HG03135 (cell line): Measurements from ENCODE around the gene CCDC178.
"Not testable (repeated sequence)": the region's sequence is repeated elsewhere in the genome, so short reads cannot be mapped to it uniquely, and the experiment has no call there.

Experiments
- ATAC-seq: cut with Tn5 transposase; IDR thresholded peaks from one replicate; pipeline ENCODE4 v1.9.1; 2021; ENCODE audit warnings: mild to moderate bottlenecking, moderate library complexity; ENCODE audit not compliant: unreplicated experiment

CCDC178 gene

GRCh38 chr18:33022370-33022769 lies 418.2 kb downstream of the CCDC178 start:
- no peak for ATAC-seq

- no peak for ATAC-seq
These were observed 419.6 kb downstream of the CCDC178 start for GRCh38 chr18:33020877-33021276.

- ATAC-seq = no peak
These were observed 426.3 kb downstream of the CCDC178 start for GRCh38 chr18:33014060-33014796.

- ATAC-seq = no peak
These were observed 430.4 kb downstream of the CCDC178 start for GRCh38 chr18:33010149-33010548.

GRCh38 chr18:32998921-32999320 lies 441.6 kb downstream of the CCDC178 start:
- no peak for ATAC-seq

GRCh38 chr18:32998285-32998684 lies 442.2 kb downstream of the CCDC178 start:
- no peak for ATAC-seq

GRCh38 chr18:32983721-32984120 lies 456.8 kb downstream of the CCDC178 start:
- no peak for ATAC-seq

GRCh38 chr18:32980896-32981295 lies 459.6 kb downstream of the CCDC178 start:
- no peak for ATAC-seq

- no peak for ATAC-seq
These were observed 465.0 kb downstream of the CCDC178 start for GRCh38 chr18:32975501-32975900.

GRCh38 chr18:32975163-32975436 lies 465.4 kb downstream of the CCDC178 start:
- ATAC-seq = no peak

- ATAC-seq = peak; percentile 81
These were observed 465.9 kb downstream of the CCDC178 start for GRCh38 chr18:32974421-32975162.

- no peak for ATAC-seq
These were observed 472.3 kb downstream of the CCDC178 start for GRCh38 chr18:32968248-32968647.

GRCh38 chr18:32966141-32966540 lies 474.4 kb downstream of the CCDC178 start:
- ATAC-seq = no peak

GRCh38 chr18:32961538-32961937 lies 479.0 kb downstream of the CCDC178 start:
- no peak for ATAC-seq

GRCh38 chr18:32958746-32959145 lies 481.8 kb downstream of the CCDC178 start:
- peak; percentile 75 for ATAC-seq

- ATAC-seq = no peak
These were observed 483.8 kb downstream of the CCDC178 start for GRCh38 chr18:32956591-32957315.

GRCh38 chr18:32952318-32952717 lies 488.2 kb downstream of the CCDC178 start:
- not testable (repeated sequence) for ATAC-seq

- ATAC-seq = no peak
These were observed 502.9 kb downstream of the CCDC178 start for GRCh38 chr18:32937597-32937996.

- ATAC-seq = no peak
These were observed 503.5 kb downstream of the CCDC178 start for GRCh38 chr18:32937066-32937465.

GRCh38 chr18:32934201-32934600 lies 506.3 kb downstream of the CCDC178 start:
- ATAC-seq = no peak

GRCh38 chr18:32930695-32931301 lies 509.7 kb downstream of the CCDC178 start:
- peak; percentile 95 for ATAC-seq
